DOHH2 (cell line): ENCODE measurements around the gene SCAPER.

Source experiments
- H3F3A ChIP-seq: fragments of 200-600 bp; sonication (generic), shearing (Covaris generic); 2 replicates; pipeline ENCODE4 v1.6.0; 2016; ENCODE audit warnings: antibody characterized with exemption, mild to moderate bottlenecking; ENCODE audit not compliant: control insufficient read depth, insufficient read depth
- H3K27ac ChIP-seq: fragments of 200-600 bp; sonication (generic); 2 replicates; pipeline ENCODE4 v1.5.1; 2014; ENCODE audit warnings: low read depth, mild to moderate bottlenecking, low read length, moderate library complexity
- H3K27me3 ChIP-seq: fragments of 200-600 bp; sonication (generic); 2 replicates; pipeline ENCODE4 v1.6.1; 2014; ENCODE audit warnings: mild to moderate bottlenecking, low read length, mixed read lengths; ENCODE audit not compliant: control insufficient read depth
- H3K36me3 ChIP-seq: fragments of 200-600 bp; sonication (generic); 2 replicates; pipeline ENCODE4 v1.6.1; 2014; ENCODE audit warnings: mild to moderate bottlenecking, low read length, moderate library complexity, mixed read lengths; ENCODE audit not compliant: control insufficient read depth
- H3K4me1 ChIP-seq: fragments of 200-600 bp; sonication (generic); 2 replicates; pipeline ENCODE4 v1.6.1; 2014; ENCODE audit warnings: mild to moderate bottlenecking, low read length, mixed read lengths; ENCODE audit not compliant: control insufficient read depth
- H3K4me2 ChIP-seq: fragments of 200-600 bp; sonication (generic); 2 replicates; pipeline ENCODE4 v1.6.0; 2014; ENCODE audit warnings: mild to moderate bottlenecking, low read length, moderate library complexity
- H3K4me3 ChIP-seq: fragments of 200-600 bp; sonication (generic); 2 replicates; pipeline ENCODE4 v1.5.1; 2014; ENCODE audit warnings: mild to moderate bottlenecking, low read length, mixed read lengths
- H3K79me2 ChIP-seq: fragments of 200-600 bp; sonication (generic); 2 replicates; pipeline ENCODE4 v1.6.1; 2014; ENCODE audit warnings: mild to moderate bottlenecking, low read length, mixed read lengths; ENCODE audit not compliant: control insufficient read depth
- H3K9me2 ChIP-seq: fragments of 200-600 bp; sonication (generic); replicated peaks from 2 replicates; pipeline ENCODE4 v1.6.1; 2014; ENCODE audit warnings: mild to moderate bottlenecking, low read length, mixed read lengths; ENCODE audit not compliant: control insufficient read depth
- H3K9me3 ChIP-seq: fragments of 200-600 bp; sonication (generic); 2 replicates; pipeline ENCODE4 v1.6.1; 2014; ENCODE audit warnings: antibody characterized with exemption, low read length, mixed read lengths; ENCODE audit not compliant: control insufficient read depth, insufficient read depth
- H4K20me1 ChIP-seq: fragments of 200-600 bp; sonication (generic); 2 replicates; pipeline ENCODE4 v1.6.0; 2014; ENCODE audit warnings: low read depth, mild to moderate bottlenecking, antibody characterized with exemption, low read length, moderate library complexity; ENCODE audit not compliant: control insufficient read depth, insufficient read depth
- EZH2phosphoT487 ChIP-seq: fragments of 200-600 bp; sonication (generic); IDR thresholded peaks from 2 replicates; pipeline ENCODE4 v1.6.1; 2017; ENCODE audit warnings: borderline replicate concordance, mild to moderate bottlenecking, antibody characterized with exemption, low read length, moderate library complexity, mixed read lengths
- TF ChIP-seq, protein P1 (sequence below): fragments of 200-600 bp; sonication (generic); IDR thresholded peaks from one replicate; pipeline ENCODE4 v1.5.1; 2014; ENCODE audit warnings: antibody characterized with exemption, mild to moderate bottlenecking, low read depth, low read length; ENCODE audit not compliant: poor library complexity, severe bottlenecking

SCAPER gene

DNA sequence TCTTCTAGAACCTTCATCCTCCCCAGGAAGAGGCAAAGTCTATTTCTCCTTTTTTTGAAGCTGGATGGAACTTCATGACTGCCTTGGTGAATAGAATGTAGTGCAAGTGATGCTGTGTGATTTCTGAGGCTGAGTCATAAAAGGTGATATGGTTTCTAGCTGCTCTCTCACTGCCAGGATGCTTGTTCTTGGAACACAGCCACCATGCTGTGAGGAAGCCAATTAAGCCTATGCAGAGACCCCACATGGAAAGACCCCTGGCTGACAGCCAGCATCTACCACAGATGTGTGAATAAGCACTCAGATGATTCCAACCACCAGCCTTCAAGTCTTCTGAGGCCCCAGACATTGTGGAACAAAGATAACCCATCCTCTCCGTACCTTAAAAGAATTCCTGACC lies 511.5 kb downstream of the SCAPER start:
- no peaks in the 10 kb centered on the region for H3K9me3 ChIP-seq
- no peaks in the 10 kb centered on the region for H3K9me2 ChIP-seq
- H3F3A ChIP-seq, result no peaks in the 10 kb centered on the region
- H3K4me1 ChIP-seq, result no peaks in the 10 kb centered on the region
- H3K79me2 ChIP-seq, result no peaks in the 10 kb centered on the region
- no peaks in the 10 kb centered on the region for H4K20me1 ChIP-seq
- TF ChIP-seq, protein P1, sequence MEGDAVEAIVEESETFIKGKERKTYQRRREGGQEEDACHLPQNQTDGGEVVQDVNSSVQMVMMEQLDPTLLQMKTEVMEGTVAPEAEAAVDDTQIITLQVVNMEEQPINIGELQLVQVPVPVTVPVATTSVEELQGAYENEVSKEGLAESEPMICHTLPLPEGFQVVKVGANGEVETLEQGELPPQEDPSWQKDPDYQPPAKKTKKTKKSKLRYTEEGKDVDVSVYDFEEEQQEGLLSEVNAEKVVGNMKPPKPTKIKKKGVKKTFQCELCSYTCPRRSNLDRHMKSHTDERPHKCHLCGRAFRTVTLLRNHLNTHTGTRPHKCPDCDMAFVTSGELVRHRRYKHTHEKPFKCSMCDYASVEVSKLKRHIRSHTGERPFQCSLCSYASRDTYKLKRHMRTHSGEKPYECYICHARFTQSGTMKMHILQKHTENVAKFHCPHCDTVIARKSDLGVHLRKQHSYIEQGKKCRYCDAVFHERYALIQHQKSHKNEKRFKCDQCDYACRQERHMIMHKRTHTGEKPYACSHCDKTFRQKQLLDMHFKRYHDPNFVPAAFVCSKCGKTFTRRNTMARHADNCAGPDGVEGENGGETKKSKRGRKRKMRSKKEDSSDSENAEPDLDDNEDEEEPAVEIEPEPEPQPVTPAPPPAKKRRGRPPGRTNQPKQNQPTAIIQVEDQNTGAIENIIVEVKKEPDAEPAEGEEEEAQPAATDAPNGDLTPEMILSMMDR, result no peak
- TF ChIP-seq EZH2phosphoT487, result no peak
- H3K27me3 ChIP-seq, result no peaks in the 10 kb centered on the region
- H3K36me3 ChIP-seq, result no peaks in the 10 kb centered on the region
- H3K27ac ChIP-seq, result no peak overlapping the region
- no peak overlapping the region for H3K4me3 ChIP-seq
- no peak overlapping the region for H3K4me2 ChIP-seq

DNA sequence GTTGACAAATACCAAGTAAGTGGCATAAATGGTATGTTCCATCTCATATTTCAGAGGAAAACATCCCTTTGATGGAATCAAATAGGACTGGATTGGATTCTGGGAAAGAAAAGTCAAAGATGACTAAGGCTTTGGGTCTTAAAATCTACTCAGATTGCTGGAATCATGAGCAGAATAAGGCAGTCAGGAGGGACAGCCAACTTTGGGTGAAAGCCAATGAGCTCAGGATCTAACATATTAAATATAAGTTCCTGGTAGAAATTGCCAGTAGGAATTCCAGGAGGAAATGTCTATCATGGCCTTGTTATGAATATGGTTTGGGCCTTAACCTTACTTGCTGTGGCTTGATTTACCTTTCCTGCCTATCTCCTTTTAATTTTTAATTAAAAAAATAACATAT lies 513.3 kb downstream of the SCAPER start:
- H3K4me2 ChIP-seq, result no peak overlapping the region
- no peaks in the 10 kb centered on the region for H3K79me2 ChIP-seq
- H3K9me2 ChIP-seq, result no peaks in the 10 kb centered on the region
- no peak overlapping the region for H3K27ac ChIP-seq
- no peaks in the 10 kb centered on the region for H4K20me1 ChIP-seq
- H3K36me3 ChIP-seq, result no peaks in the 10 kb centered on the region
- no peaks in the 10 kb centered on the region for H3K27me3 ChIP-seq
- no peaks in the 10 kb centered on the region for H3K4me1 ChIP-seq
- H3K9me3 ChIP-seq, result no peaks in the 10 kb centered on the region
- no peaks in the 10 kb centered on the region for H3F3A ChIP-seq
- no peak for TF ChIP-seq EZH2phosphoT487
- TF ChIP-seq, protein P1, result no peak
- no peak overlapping the region for H3K4me3 ChIP-seq

DNA sequence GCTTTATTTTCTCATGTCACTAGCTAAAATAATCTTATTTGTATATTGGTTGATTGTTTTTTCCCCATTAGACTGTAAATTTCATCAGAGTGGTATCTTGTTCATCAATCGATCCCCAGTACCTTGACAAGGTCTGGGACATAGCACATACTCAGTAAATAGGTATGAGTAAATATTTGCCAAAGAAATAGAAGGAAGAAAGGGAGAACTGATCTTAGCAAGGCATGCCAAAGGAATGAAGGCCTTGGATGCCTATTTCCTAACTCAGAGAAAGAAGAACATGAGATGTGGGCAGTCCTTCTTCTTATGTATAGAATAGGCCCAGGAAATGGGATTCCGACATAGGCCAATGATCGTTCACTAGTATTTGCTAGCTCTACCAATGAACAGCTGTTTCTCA lies 513.8 kb downstream of the SCAPER start:
- Histone ChIP-seq H3K27ac (no peak overlapping the region), H3K4me1 (no peaks in the 10 kb centered on the region), H4K20me1 (no peaks in the 10 kb centered on the region), H3K9me2 (no peaks in the 10 kb centered on the region), H3K79me2 (no peaks in the 10 kb centered on the region), H3K27me3 (peaks cover under 1% of the 10 kb centered on the region; the same call in 1 of the 2 replicates), H3K4me2 (no peak overlapping the region), H3K4me3 (no peak overlapping the region), H3K36me3 (no peaks in the 10 kb centered on the region), H3F3A (no peaks in the 10 kb centered on the region), H3K9me3 (no peaks in the 10 kb centered on the region)
- TF ChIP-seq, protein P1, result no peak
- TF ChIP-seq EZH2phosphoT487, result no peak

- Histone ChIP-seq H3K9me3 (no peaks in the 10 kb centered on the region), H3K79me2 (no peaks in the 10 kb centered on the region), H3K4me2 (no peak overlapping the region), H4K20me1 (no peaks in the 10 kb centered on the region), H3K4me1 (no peaks in the 10 kb centered on the region), H3K27me3 (peaks cover 4% of the 10 kb centered on the region; the same call in 1 of the 2 replicates), H3K27ac (no peak overlapping the region), H3K4me3 (no peak overlapping the region), H3F3A (no peaks in the 10 kb centered on the region), H3K36me3 (no peaks in the 10 kb centered on the region), H3K9me2 (no peaks in the 10 kb centered on the region)
- TF ChIP-seq, protein P1, result no peak
- no peak for TF ChIP-seq EZH2phosphoT487
These were observed 514.6 kb downstream of the SCAPER start for GRCh38 chr15:76390571-76390970.
